OCI-LY7 (cell line): ENCODE results near the gene PRR27. TPM values are rescaled to one million over a fixed set of nuclear protein-coding genes. Genes with fewer than 3 reads are reported as not detected.
A peak's percentile ranks its signal among the peaks of the same experiment; 100 is the strongest.

ENCODE experiments used
- BruUV-seq: library from RNA; stranded (reverse); fragments of 400-500 nt; replicated peaks from 2 replicates; lab custom pipeline; 2021; lab: Mats Ljungman, UMichigan
- CTCF ChIA-PET: fragments of 300-600 bp; sonication (Branson Sonifier 250); formaldehyde crosslinking; loops from one replicate; lab custom pipeline; 2022; ENCODE audit warnings: antibody characterized with exemption; ENCODE audit not compliant: unreplicated experiment; lab: Charles Lee
- POLR2A ChIA-PET: fragments of 300-600 bp; sonication (Branson Sonifier 250); formaldehyde crosslinking; loops from one replicate; lab custom pipeline; 2022; ENCODE audit warnings: antibody characterized with exemption; lab: Charles Lee
- DNase-seq: peaks from one replicate; pipeline ENCODE4 v3.0.0-alpha.2; 2015; ENCODE audit warnings: low spot score
- H2AFZ ChIP-seq: fragments of 200-600 bp; sonication (generic), shearing (Covaris generic); 2 replicates; pipeline ENCODE4 v1.6.1; 2014; ENCODE audit warnings: mild to moderate bottlenecking, antibody characterized with exemption, low read length, moderate library complexity
- H3K27ac ChIP-seq: fragments of 200-600 bp; sonication (generic); 2 replicates; pipeline ENCODE4 v1.5.1; 2014; ENCODE audit warnings: mixed run types, low read depth, mild to moderate bottlenecking, moderate library complexity, low read length, inconsistent platforms; ENCODE audit not compliant: poor library complexity, severe bottlenecking
- H3K36me3 ChIP-seq: fragments of 200-600 bp; sonication (generic); 2 replicates; pipeline ENCODE4 v1.6.1; 2014; ENCODE audit warnings: mild to moderate bottlenecking, antibody characterized with exemption, low read length, moderate library complexity, mixed read lengths; ENCODE audit not compliant: insufficient read depth
- H3K4me1 ChIP-seq: fragments of 200-600 bp; sonication (generic); 2 replicates; pipeline ENCODE4 v1.5.1; 2014; ENCODE audit warnings: mild to moderate bottlenecking, low read length; ENCODE audit not compliant: insufficient read depth, poor library complexity, severe bottlenecking
- H3K4me2 ChIP-seq: fragments of 200-600 bp; sonication (generic); 2 replicates; pipeline ENCODE4 v1.6.1; 2014; ENCODE audit warnings: mild to moderate bottlenecking, low read length
- H3K4me3 ChIP-seq: fragments of 200-600 bp; sonication (generic); 2 replicates; pipeline ENCODE4 v1.5.1; 2014; ENCODE audit warnings: mild to moderate bottlenecking, low read depth, low read length; ENCODE audit not compliant: poor library complexity, severe bottlenecking
- H3K79me2 ChIP-seq: fragments of 200-600 bp; sonication (generic); 2 replicates; pipeline ENCODE4 v1.6.1; 2016; ENCODE audit warnings: low read depth, mild to moderate bottlenecking, low read length, moderate library complexity, mixed read lengths; ENCODE audit not compliant: insufficient read depth
- H3K9me2 ChIP-seq: fragments of 200-600 bp; sonication (generic); 2 replicates; pipeline ENCODE4 v1.6.1; 2016; ENCODE audit warnings: mild to moderate bottlenecking, low read length, mixed read lengths; ENCODE audit not compliant: insufficient read depth
- H3K9me3 ChIP-seq: fragments of 200-600 bp; sonication (generic); 2 replicates; pipeline ENCODE4 v1.6.1; 2014; ENCODE audit warnings: mild to moderate bottlenecking, mixed run types, low read length, mixed read lengths
- H4K20me1 ChIP-seq: fragments of 200-600 bp; sonication (generic); 2 replicates; pipeline ENCODE4 v1.6.1; 2014; ENCODE audit warnings: mild to moderate bottlenecking, antibody characterized with exemption, low read length, moderate library complexity, mixed read lengths; ENCODE audit not compliant: insufficient read depth
- EZH2phosphoT487 ChIP-seq: fragments of 200-600 bp; sonication (generic); IDR thresholded peaks from 2 replicates; pipeline ENCODE4 v1.6.1; 2018; ENCODE audit warnings: low read depth, borderline replicate concordance, mild to moderate bottlenecking, mixed run types, antibody characterized with exemption, low read length, moderate library complexity, mixed read lengths
- intact Hi-C: fragments of 100-400 bp; cut with micrococcal nuclease; formaldehyde crosslinking; loops from one replicate; pipeline ENCODE4 v1.10.0; 2022; ENCODE audit not compliant: unreplicated experiment
- total RNA-seq, 2 experiments: library from RNA; depleted of rRNA in 1 of 2; stranded (reverse); fragments of >200 nt in 1 of 2; shearing (Covaris generic) in 1 of 2; gene quantifications; 2 replicates each; pipeline ENCODE4 v1.2.3, GENCODE V29; 2014 to 2022
- TF ChIP-seq, protein P1 (sequence below): fragments of 200-600 bp; sonication (generic); conservative IDR thresholded peaks from 2 replicates; pipeline ENCODE4 v1.5.1; 2014; ENCODE audit warnings: mild to moderate bottlenecking, antibody characterized with exemption, low read length, moderate library complexity, mixed read lengths

Gene PRR27
- total RNA-seq, 2 experiments from 2014 or later, result not detected

- CTCF ChIA-PET, result interaction anchor here (1.0 kb wide), 1 partner anchor 86 kb away, joined by 3 read pairs; no protein-coding TSS in a partner anchor
Observed at GRCh38 chr4:70183168-70183939, 29.3 kb downstream of the PRR27 start.

DNA sequence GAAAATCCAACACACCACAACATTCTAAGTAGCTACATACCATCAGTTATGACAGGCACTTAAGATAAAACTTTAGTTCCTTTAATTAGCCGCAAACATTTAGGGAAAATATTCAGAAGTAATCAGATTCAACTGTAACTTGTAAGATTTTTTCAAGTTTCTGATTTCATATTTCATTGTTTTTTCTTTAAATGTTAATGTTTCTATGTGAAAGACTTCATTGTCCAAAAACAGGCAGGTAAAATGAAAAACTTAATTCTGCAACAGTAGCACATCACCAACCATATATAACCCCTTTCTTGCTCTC, 29.9 kb downstream of the PRR27 start:
- no peak for DNase-seq

More at GRCh38 chr4:70183168-70183939, 29.3 kb downstream of the PRR27 start:
- no peaks in the 10 kb centered on the region for H3K79me2 ChIP-seq
- H3K4me1 ChIP-seq, result no peaks in the 10 kb centered on the region
- H3K4me3 ChIP-seq, result no peak overlapping the region
- H3K9me3 ChIP-seq, result no peaks in the 10 kb centered on the region
- TF ChIP-seq, protein P1, sequence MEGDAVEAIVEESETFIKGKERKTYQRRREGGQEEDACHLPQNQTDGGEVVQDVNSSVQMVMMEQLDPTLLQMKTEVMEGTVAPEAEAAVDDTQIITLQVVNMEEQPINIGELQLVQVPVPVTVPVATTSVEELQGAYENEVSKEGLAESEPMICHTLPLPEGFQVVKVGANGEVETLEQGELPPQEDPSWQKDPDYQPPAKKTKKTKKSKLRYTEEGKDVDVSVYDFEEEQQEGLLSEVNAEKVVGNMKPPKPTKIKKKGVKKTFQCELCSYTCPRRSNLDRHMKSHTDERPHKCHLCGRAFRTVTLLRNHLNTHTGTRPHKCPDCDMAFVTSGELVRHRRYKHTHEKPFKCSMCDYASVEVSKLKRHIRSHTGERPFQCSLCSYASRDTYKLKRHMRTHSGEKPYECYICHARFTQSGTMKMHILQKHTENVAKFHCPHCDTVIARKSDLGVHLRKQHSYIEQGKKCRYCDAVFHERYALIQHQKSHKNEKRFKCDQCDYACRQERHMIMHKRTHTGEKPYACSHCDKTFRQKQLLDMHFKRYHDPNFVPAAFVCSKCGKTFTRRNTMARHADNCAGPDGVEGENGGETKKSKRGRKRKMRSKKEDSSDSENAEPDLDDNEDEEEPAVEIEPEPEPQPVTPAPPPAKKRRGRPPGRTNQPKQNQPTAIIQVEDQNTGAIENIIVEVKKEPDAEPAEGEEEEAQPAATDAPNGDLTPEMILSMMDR, result peak; percentile 97
- no peak for TF ChIP-seq EZH2phosphoT487
- H2AFZ ChIP-seq, result no peak overlapping the region
- intact Hi-C loops, result loop anchor here (5.0 kb wide), 1 partner anchor 496 kb away; no protein-coding TSS in a partner anchor
- POLR2A ChIA-PET, result interaction anchor here (0.7 to 0.8 kb wide), 2 partner anchors 13 to 52 kb away, joined by 3 read pairs; no protein-coding TSS in a partner anchor
- no peak overlapping the region for H3K4me2 ChIP-seq
- H3K9me2 ChIP-seq, result no peaks in the 10 kb centered on the region
- no peaks in the 10 kb centered on the region for H3K36me3 ChIP-seq
- H4K20me1 ChIP-seq, result no peaks in the 10 kb centered on the region
- no TSS peak for BruUV-seq
- no peak overlapping the region for H3K27ac ChIP-seq
- peak; percentile 62 for DNase-seq

More for the DNA sequence above, 29.9 kb downstream of the PRR27 start:
- no peaks in the 10 kb centered on the region for H3K36me3 ChIP-seq
- H3K4me2 ChIP-seq, result no peak overlapping the region
- no peak overlapping the region for H3K27ac ChIP-seq
- intact Hi-C loops, result loop anchor here (5.0 kb wide), 1 partner anchor 497 kb away; no protein-coding TSS in a partner anchor
- H3K9me2 ChIP-seq, result no peaks in the 10 kb centered on the region
- ChIA-PET POLR2A (interaction anchor here (0.7 to 0.8 kb wide), 2 partner anchors 12 to 53 kb away, joined by 3 read pairs; no protein-coding TSS in a partner anchor), CTCF (no interaction called here)
- no peak overlapping the region for H2AFZ ChIP-seq
- no peak for TF ChIP-seq EZH2phosphoT487
- TF ChIP-seq, protein P1, result peak; percentile 58; the same call in 1 of the 2 replicates
- BruUV-seq, result no TSS peak
- H4K20me1 ChIP-seq, result no peaks in the 10 kb centered on the region
- H3K4me1 ChIP-seq, result no peaks in the 10 kb centered on the region
- no peaks in the 10 kb centered on the region for H3K79me2 ChIP-seq
- H3K4me3 ChIP-seq, result no peak overlapping the region
- no peaks in the 10 kb centered on the region for H3K9me3 ChIP-seq
